GM23338 (cell line): ENCODE data around the gene CDH23. TPM values are rescaled to one million over a fixed set of nuclear protein-coding genes. Genes with fewer than 3 reads are reported as not detected.

Source experiments
- ATAC-seq: fragments of 200-7000 bp; cut with Tn5 transposase; 3 replicates; pipeline ENCODE4 v1.9.1; 2020
- DNase-seq: peaks from one replicate; pipeline ENCODE4 v3.0.0-alpha.2; 2015; ENCODE audit warnings: low spot score
- H2AFZ ChIP-seq: fragments of 200-600 bp; sonication (generic); 2 replicates; pipeline ENCODE4 v1.8.0; 2016; ENCODE audit warnings: antibody characterized with exemption, mild to moderate bottlenecking, moderate library complexity
- H3F3A ChIP-seq: fragments of 200-600 bp; sonication (generic); replicated peaks from 2 replicates; pipeline ENCODE4 v1.8.0; 2017; ENCODE audit warnings: antibody characterized with exemption, mixed run types, low read depth
- H3K27ac ChIP-seq: fragments of 200-600 bp; sonication (generic); 2 replicates; pipeline ENCODE4 v1.6.1; 2016; ENCODE audit warnings: low read depth
- H3K27me3 ChIP-seq: fragments of 200-600 bp; sonication (generic); 2 replicates; pipeline ENCODE4 v1.8.0; 2016; ENCODE audit warnings: mild to moderate bottlenecking, mixed run types, moderate library complexity; ENCODE audit not compliant: insufficient read depth
- H3K36me3 ChIP-seq: fragments of 200-600 bp; sonication (generic); 2 replicates; pipeline ENCODE4 v1.8.0; 2016; ENCODE audit warnings: mild to moderate bottlenecking; ENCODE audit not compliant: insufficient read depth
- H3K4me1 ChIP-seq: fragments of 200-600 bp; sonication (generic); 2 replicates; pipeline ENCODE4 v1.8.0; 2016; ENCODE audit warnings: mild to moderate bottlenecking, moderate library complexity; ENCODE audit not compliant: insufficient read depth
- H3K4me2 ChIP-seq: fragments of 200-600 bp; sonication (generic); 2 replicates; pipeline ENCODE4 v1.7.1; 2017; ENCODE audit warnings: mixed run types
- H3K4me3 ChIP-seq: fragments of 200-600 bp; sonication (generic); 2 replicates; pipeline ENCODE4 v1.6.1; 2016; ENCODE audit warnings: mixed run types
- H3K79me2 ChIP-seq: fragments of 200-600 bp; sonication (generic); replicated peaks from 2 replicates; pipeline ENCODE4 v1.8.0; 2017; ENCODE audit warnings: mild to moderate bottlenecking; ENCODE audit not compliant: insufficient read depth
- H3K9me2 ChIP-seq: fragments of 200-600 bp; sonication (generic); 2 replicates; pipeline ENCODE4 v1.8.0; 2017; ENCODE audit not compliant: insufficient read depth
- H4K20me1 ChIP-seq: fragments of 200-600 bp; sonication (generic); replicated peaks from 2 replicates; pipeline ENCODE4 v1.8.0; 2017; ENCODE audit warnings: mild to moderate bottlenecking; ENCODE audit not compliant: insufficient read depth
- H3K27ac Mint-ChIP-seq: 2 replicates; pipeline ENCODE4 v1.8.0; 2020; ENCODE audit warnings: inconsistent platforms, mild to moderate bottlenecking, moderate library complexity, mixed read lengths
- H3K27me3 Mint-ChIP-seq: 3 replicates; pipeline ENCODE4 v1.8.0; 2022; ENCODE audit warnings: low read depth, mild to moderate bottlenecking, moderate library complexity, mixed read lengths, inconsistent platforms; ENCODE audit not compliant: insufficient read depth, poor library complexity
- H3K36me3 Mint-ChIP-seq: 3 replicates; pipeline ENCODE4 v1.8.0; 2021; ENCODE audit warnings: low read depth, mild to moderate bottlenecking, inconsistent platforms, moderate library complexity, mixed read lengths
- H3K4me1 Mint-ChIP-seq: 3 replicates; pipeline ENCODE4 v1.8.0; 2020; ENCODE audit warnings: mild to moderate bottlenecking, inconsistent platforms, mixed read lengths
- H3K4me3 Mint-ChIP-seq: 3 replicates; pipeline ENCODE4 v1.8.0; 2021; ENCODE audit warnings: moderate library complexity, mild to moderate bottlenecking, inconsistent platforms, mixed read lengths
- H3K9me3 Mint-ChIP-seq: 3 replicates; pipeline ENCODE4 v1.8.0; 2020; ENCODE audit warnings: moderate library complexity, mild to moderate bottlenecking, inconsistent platforms, mixed read lengths
- CREB1 ChIP-seq: fragments of 250-450 bp; sonication (Bioruptor Pico); IDR thresholded peaks from 2 replicates; pipeline ENCODE4 v1.5.0; 2020; ENCODE audit warnings: low read depth, mild to moderate bottlenecking, moderate library complexity
- CTCF ChIP-seq, 2 experiments: fragments of 200-600 bp in 1 of 2; sonication (generic) in 1 of 2; conservative IDR thresholded peaks; 2 replicates each; pipeline versions ENCODE4 v1.5.1 to v1.6.1; 2016 to 2017; ENCODE audit warnings: antibody characterized with exemption in 2 of 2, low read depth in 2 of 2, mild to moderate bottlenecking in 2 of 2, moderate library complexity in 1 of 2
- ETS1 ChIP-seq: IDR thresholded peaks from 2 replicates; pipeline ENCODE4 v1.6.1; 2016; ENCODE audit warnings: antibody characterized with exemption
- EZH2 ChIP-seq: fragments of 200-600 bp; sonication (generic); IDR thresholded peaks from one replicate; pipeline ENCODE4 v1.8.0; 2017; ENCODE audit warnings: antibody characterized with exemption, mild to moderate bottlenecking, low read depth; ENCODE audit not compliant: unreplicated experiment
- EZH2phosphoT487 ChIP-seq: fragments of 200-600 bp; sonication (generic); IDR thresholded peaks from one replicate; pipeline ENCODE4 v1.8.1; 2018; ENCODE audit warnings: antibody characterized with exemption; ENCODE audit not compliant: unreplicated experiment
- NANOG ChIP-seq: IDR thresholded peaks from 2 replicates; pipeline ENCODE4 v1.6.1; 2016; ENCODE audit warnings: antibody characterized with exemption, borderline replicate concordance
- POLR2AphosphoS5 ChIP-seq: IDR thresholded peaks from 2 replicates; pipeline ENCODE4 v1.6.1; 2016; ENCODE audit warnings: antibody characterized with exemption, low read depth
- REST ChIP-seq: IDR thresholded peaks from one replicate; pipeline ENCODE4 v1.6.1; 2018; ENCODE audit warnings: antibody characterized with exemption; ENCODE audit not compliant: unreplicated experiment
- STAT1 ChIP-seq: IDR thresholded peaks from one replicate; pipeline ENCODE4 v1.6.1; 2016; ENCODE audit warnings: antibody characterized with exemption; ENCODE audit not compliant: unreplicated experiment
- ZNF114 ChIP-seq: fragments of 250-450 bp; sonication (Bioruptor Pico); IDR thresholded peaks from 2 replicates; pipeline ENCODE4 v1.5.0; 2020; ENCODE audit warnings: mild to moderate bottlenecking, moderate library complexity
- ZNF331 ChIP-seq: fragments of 250-450 bp; sonication (Bioruptor Pico); IDR thresholded peaks from 2 replicates; pipeline ENCODE4 v1.5.0; 2020; ENCODE audit warnings: low read depth, mild to moderate bottlenecking, moderate library complexity
- polyA plus RNA-seq: library from polyadenylated mRNA; unstranded; fragments of >200 nt; fragmentation: Nextera tagmentation; extraction: Ambion mirVana; gene quantifications from 2 replicates; pipeline ENCODE4 v1.2.1, GENCODE V29; 2016
- total RNA-seq: library from RNA; depleted of rRNA; stranded (reverse); fragments of >200 nt; shearing (Covaris generic); gene quantifications from 2 replicates; pipeline ENCODE4 v1.2.3, GENCODE V29; 2014

Gene CDH23
- total and polyA plus RNA-seq, 2 experiments from 2014 or later: 0.95 to 4.3 TPM

- no peak overlapping the region for H3K27ac Mint-ChIP-seq
- H3K4me3 Mint-ChIP-seq: no peak overlapping the region
- ATAC-seq: no peak; the same call in 2 of the 3 replicates
- Histone ChIP-seq H3K79me2 (no peaks in the 10 kb centered on the region), H4K20me1 (no peaks in the 10 kb centered on the region), H3K4me2 (no peak overlapping the region), H3K27me3 (no peaks in the 10 kb centered on the region), H3K4me3 (no peak overlapping the region), H3K27ac (no peak overlapping the region), H3K4me1 (no peaks in the 10 kb centered on the region), H3F3A (no peaks in the 10 kb centered on the region), H3K9me2 (no peaks in the 10 kb centered on the region), H3K36me3 (no peaks in the 10 kb centered on the region), H2AFZ (no peak overlapping the region)
- no peaks in the 10 kb centered on the region for H3K36me3 Mint-ChIP-seq
- no peak for DNase-seq
- peaks cover 8% of the 10 kb centered on the region for H3K27me3 Mint-ChIP-seq
- TF ChIP-seq POLR2AphosphoS5 (no peak), EZH2phosphoT487 (no peak)
- H3K4me1 Mint-ChIP-seq: no peaks in the 10 kb centered on the region; the same call in 2 of the 3 replicates
- no peaks in the 10 kb centered on the region for H3K9me3 Mint-ChIP-seq
Measured at GRCh38 chr10:71671994-71672946, 275.6 kb downstream of the CDH23 start.

GRCh38 chr10:71675295-71675970 lies 278.7 kb downstream of the CDH23 start:
- Mint-ChIP-seq H3K9me3 (no peaks in the 10 kb centered on the region), H3K4me1 (peaks cover 2% of the 10 kb centered on the region; the same call in 1 of the 3 replicates), H3K27me3 (peaks cover 9% of the 10 kb centered on the region), H3K36me3 (no peaks in the 10 kb centered on the region), H3K4me3 (no peak overlapping the region), H3K27ac (no peak overlapping the region)
- Histone ChIP-seq H3K4me2 (no peak overlapping the region), H3K27ac (no peak overlapping the region), H3K79me2 (no peaks in the 10 kb centered on the region), H3F3A (no peaks in the 10 kb centered on the region), H3K9me2 (no peaks in the 10 kb centered on the region), H4K20me1 (no peaks in the 10 kb centered on the region), H3K4me1 (no peaks in the 10 kb centered on the region), H2AFZ (no peak overlapping the region), H3K27me3 (no peaks in the 10 kb centered on the region), H3K36me3 (no peaks in the 10 kb centered on the region), H3K4me3 (no peak overlapping the region)
- DNase-seq (no peak), ATAC-seq (no peak)
- TF ChIP-seq STAT1: no peak
- no peak for TF ChIP-seq EZH2phosphoT487
- TF ChIP-seq POLR2AphosphoS5: no peak
- no peak for TF ChIP-seq CREB1
- no peak for TF ChIP-seq EZH2
- no peak for TF ChIP-seq ETS1
- no peak for TF ChIP-seq NANOG
- no peak for TF ChIP-seq ZNF114 (CRISPR knock-in tag)
- TF ChIP-seq ZNF331: no peak
- TF ChIP-seq CTCF (conservative IDR thresholded peaks at IDR 0.05; ENCODE audit: low read depth in 2 of 2): no peak
- TF ChIP-seq REST: no peak
